22Rv1 (cell line): ENCODE results near the gene SKIDA1.

Source experiments
- CTCF ChIP-seq: fragments of 450-650 bp; IDR thresholded peaks from 2 replicates; pipeline ENCODE4 v1.5.1; 2017; ENCODE audit warnings: mild to moderate bottlenecking
- ZFX ChIP-seq: fragments of 450-650 bp; IDR thresholded peaks from 2 replicates; pipeline ENCODE4 v1.6.1; 2017; ENCODE audit warnings: antibody characterized with exemption, borderline replicate concordance

GRCh38 chr10:21534280-21534586 lies 8.8 kb upstream of the SKIDA1 start:
- no peak for TF ChIP-seq ZFX
- no peak for TF ChIP-seq CTCF
